Astrocyte of the spinal cord (primary cell): Measurements from ENCODE around the gene TMEM260.
A peak's percentile ranks its signal among the peaks of the same experiment; 100 is the strongest.

Experiments
- DNase-seq: peaks from one replicate; pipeline ENCODE4 v3.0.0; 2011; ENCODE audit warnings: low read depth, low spot score
- H3K4me3 ChIP-seq: 2 replicates; pipeline ENCODE4 v1.5.1; 2011; ENCODE audit warnings: low read depth, mild to moderate bottlenecking, low read length, moderate library complexity
- CTCF ChIP-seq: IDR thresholded peaks from 2 replicates; pipeline ENCODE4 v1.5.1; 2012; ENCODE audit warnings: low read depth, mild to moderate bottlenecking, low read length, inconsistent platforms
- in situ Hi-C: cut with HindIII; loops from 2 replicates; pipeline ENCODE4 v1.10.0; 2017; ENCODE audit warnings: low sequenced_read_pairs

The TMEM260 gene

GRCh38 chr14:56552615-56553014 lies 27.0 kb upstream of the TMEM260 start:
- H3K4me3 ChIP-seq: no peak overlapping the region
- in situ Hi-C loops: no loop called here
- no peak for TF ChIP-seq CTCF
- no peak for DNase-seq

DNA sequence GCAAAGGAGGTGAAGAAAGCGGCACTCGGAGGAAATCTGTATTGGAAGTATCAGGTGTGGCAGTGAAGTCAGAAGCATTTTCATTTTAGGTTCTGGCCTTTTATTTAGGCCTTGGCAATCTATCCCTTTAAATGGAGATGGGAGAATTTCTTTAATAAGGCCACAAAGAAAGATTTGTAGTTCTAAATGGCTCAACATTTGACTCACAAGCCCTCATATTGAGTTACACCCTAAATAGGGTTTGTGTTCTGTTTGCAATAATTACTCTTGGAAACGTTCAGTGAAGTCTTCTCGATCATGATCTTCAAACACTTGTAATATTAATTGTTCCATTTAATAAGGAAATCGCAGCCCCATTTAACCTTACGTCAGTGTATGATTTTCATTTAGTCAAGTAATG lies 25.3 kb upstream of the TMEM260 start:
- in situ Hi-C loops: no loop called here
- TF ChIP-seq CTCF: no peak
- no peak for DNase-seq
- no peak overlapping the region for H3K4me3 ChIP-seq

- peak; percentile 51 for DNase-seq
- TF ChIP-seq CTCF: peak; percentile 68
- in situ Hi-C loops: no loop called here
Observed at GRCh38 chr14:56555921-56556570, 23.6 kb upstream of the TMEM260 start.

GRCh38 chr14:56559182-56559581 lies 20.4 kb upstream of the TMEM260 start:
- in situ Hi-C loops: no loop called here
- DNase-seq: no peak
- H3K4me3 ChIP-seq: no peak overlapping the region
- TF ChIP-seq CTCF: no peak

More at GRCh38 chr14:56555921-56556570, 23.6 kb upstream of the TMEM260 start:
- H3K4me3 ChIP-seq: no peak overlapping the region

DNA sequence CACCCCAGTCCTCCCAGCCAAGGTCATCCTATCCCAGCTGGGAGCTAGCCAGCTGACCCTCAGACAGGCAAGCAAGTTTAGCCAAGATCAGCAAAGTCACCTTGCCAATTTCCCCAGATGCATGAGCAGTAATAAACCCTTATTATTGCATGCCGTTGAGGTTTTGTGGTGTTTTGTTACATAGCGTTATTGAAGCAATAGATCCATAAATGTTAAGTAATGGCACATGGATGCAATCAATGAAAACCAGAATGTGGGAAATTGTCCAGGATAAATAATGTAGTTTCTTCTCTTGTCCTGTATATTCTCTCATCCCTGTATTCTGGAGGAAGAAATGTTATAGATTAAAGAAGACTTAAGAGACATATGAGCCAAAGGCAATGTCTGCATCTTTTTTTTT lies 18.0 kb upstream of the TMEM260 start:
- no peak for TF ChIP-seq CTCF
- in situ Hi-C loops: no loop called here
- no peak overlapping the region for H3K4me3 ChIP-seq
- DNase-seq: no peak

DNA sequence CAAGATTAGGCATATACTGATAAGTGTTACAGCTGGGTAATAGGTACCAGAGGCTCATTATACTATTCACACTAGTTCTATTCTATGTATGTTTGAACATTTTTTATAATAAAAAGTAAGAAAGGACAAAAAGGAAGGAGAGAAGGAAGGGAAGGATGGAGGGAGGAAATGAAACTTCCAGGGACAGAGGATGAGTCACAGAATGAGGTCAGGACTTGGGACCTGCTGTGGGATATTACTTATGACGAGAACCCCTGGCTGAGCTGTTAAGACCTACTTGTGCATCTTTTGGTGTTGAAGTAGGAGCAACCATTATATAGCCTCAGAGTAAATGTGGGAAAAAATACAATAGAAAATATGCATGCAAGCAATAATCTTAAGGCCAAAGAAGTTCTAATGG lies 16.7 kb upstream of the TMEM260 start:
- in situ Hi-C loops: no loop called here

More for the DNA sequence above, 16.7 kb upstream of the TMEM260 start:
- no peak for DNase-seq
- H3K4me3 ChIP-seq: no peak overlapping the region
- TF ChIP-seq CTCF: no peak
